OCI-LY7 (cell line): ENCODE measurements around the gene IPO4. TPM values are rescaled to one million over a fixed set of nuclear protein-coding genes. Genes with fewer than 3 reads are reported as not detected.

ENCODE experiments used
- BruUV-seq: library from RNA; stranded (reverse); fragments of 400-500 nt; replicated peaks from 2 replicates; lab custom pipeline; 2021; lab: Mats Ljungman, UMichigan
- CTCF ChIA-PET: fragments of 300-600 bp; sonication (Branson Sonifier 250); formaldehyde crosslinking; loops from one replicate; lab custom pipeline; 2022; ENCODE audit warnings: antibody characterized with exemption; ENCODE audit not compliant: unreplicated experiment; lab: Charles Lee
- POLR2A ChIA-PET: fragments of 300-600 bp; sonication (Branson Sonifier 250); formaldehyde crosslinking; loops from one replicate; lab custom pipeline; 2022; ENCODE audit warnings: antibody characterized with exemption; lab: Charles Lee
- DNase-seq: peaks from one replicate; pipeline ENCODE4 v3.0.0-alpha.2; 2015; ENCODE audit warnings: low spot score
- H2AFZ ChIP-seq: fragments of 200-600 bp; sonication (generic), shearing (Covaris generic); 2 replicates; pipeline ENCODE4 v1.6.1; 2014; ENCODE audit warnings: mild to moderate bottlenecking, antibody characterized with exemption, low read length, moderate library complexity
- H3K27ac ChIP-seq: fragments of 200-600 bp; sonication (generic); 2 replicates; pipeline ENCODE4 v1.5.1; 2014; ENCODE audit warnings: mixed run types, low read depth, mild to moderate bottlenecking, moderate library complexity, low read length, inconsistent platforms; ENCODE audit not compliant: poor library complexity, severe bottlenecking
- H3K36me3 ChIP-seq: fragments of 200-600 bp; sonication (generic); 2 replicates; pipeline ENCODE4 v1.6.1; 2014; ENCODE audit warnings: mild to moderate bottlenecking, antibody characterized with exemption, low read length, moderate library complexity, mixed read lengths; ENCODE audit not compliant: insufficient read depth
- H3K4me1 ChIP-seq: fragments of 200-600 bp; sonication (generic); 2 replicates; pipeline ENCODE4 v1.5.1; 2014; ENCODE audit warnings: mild to moderate bottlenecking, low read length; ENCODE audit not compliant: insufficient read depth, poor library complexity, severe bottlenecking
- H3K4me2 ChIP-seq: fragments of 200-600 bp; sonication (generic); 2 replicates; pipeline ENCODE4 v1.6.1; 2014; ENCODE audit warnings: mild to moderate bottlenecking, low read length
- H3K4me3 ChIP-seq: fragments of 200-600 bp; sonication (generic); 2 replicates; pipeline ENCODE4 v1.5.1; 2014; ENCODE audit warnings: mild to moderate bottlenecking, low read depth, low read length; ENCODE audit not compliant: poor library complexity, severe bottlenecking
- H3K79me2 ChIP-seq: fragments of 200-600 bp; sonication (generic); 2 replicates; pipeline ENCODE4 v1.6.1; 2016; ENCODE audit warnings: low read depth, mild to moderate bottlenecking, low read length, moderate library complexity, mixed read lengths; ENCODE audit not compliant: insufficient read depth
- H3K9me2 ChIP-seq: fragments of 200-600 bp; sonication (generic); 2 replicates; pipeline ENCODE4 v1.6.1; 2016; ENCODE audit warnings: mild to moderate bottlenecking, low read length, mixed read lengths; ENCODE audit not compliant: insufficient read depth
- H3K9me3 ChIP-seq: fragments of 200-600 bp; sonication (generic); 2 replicates; pipeline ENCODE4 v1.6.1; 2014; ENCODE audit warnings: mild to moderate bottlenecking, mixed run types, low read length, mixed read lengths
- H4K20me1 ChIP-seq: fragments of 200-600 bp; sonication (generic); 2 replicates; pipeline ENCODE4 v1.6.1; 2014; ENCODE audit warnings: mild to moderate bottlenecking, antibody characterized with exemption, low read length, moderate library complexity, mixed read lengths; ENCODE audit not compliant: insufficient read depth
- EZH2phosphoT487 ChIP-seq: fragments of 200-600 bp; sonication (generic); IDR thresholded peaks from 2 replicates; pipeline ENCODE4 v1.6.1; 2018; ENCODE audit warnings: low read depth, borderline replicate concordance, mild to moderate bottlenecking, mixed run types, antibody characterized with exemption, low read length, moderate library complexity, mixed read lengths
- intact Hi-C: fragments of 100-400 bp; cut with micrococcal nuclease; formaldehyde crosslinking; loops from one replicate; pipeline ENCODE4 v1.10.0; 2022; ENCODE audit not compliant: unreplicated experiment
- total RNA-seq, 2 experiments: library from RNA; depleted of rRNA in 1 of 2; stranded (reverse); fragments of >200 nt in 1 of 2; shearing (Covaris generic) in 1 of 2; gene quantifications; 2 replicates each; pipeline ENCODE4 v1.2.3, GENCODE V29; 2014 to 2022
- TF ChIP-seq, protein P1 (sequence below): fragments of 200-600 bp; sonication (generic); conservative IDR thresholded peaks from 2 replicates; pipeline ENCODE4 v1.5.1; 2014; ENCODE audit warnings: mild to moderate bottlenecking, antibody characterized with exemption, low read length, moderate library complexity, mixed read lengths

The IPO4 gene
- total RNA-seq, 2 experiments from 2014 or later, result 53.1 to 59.2 TPM

DNA sequence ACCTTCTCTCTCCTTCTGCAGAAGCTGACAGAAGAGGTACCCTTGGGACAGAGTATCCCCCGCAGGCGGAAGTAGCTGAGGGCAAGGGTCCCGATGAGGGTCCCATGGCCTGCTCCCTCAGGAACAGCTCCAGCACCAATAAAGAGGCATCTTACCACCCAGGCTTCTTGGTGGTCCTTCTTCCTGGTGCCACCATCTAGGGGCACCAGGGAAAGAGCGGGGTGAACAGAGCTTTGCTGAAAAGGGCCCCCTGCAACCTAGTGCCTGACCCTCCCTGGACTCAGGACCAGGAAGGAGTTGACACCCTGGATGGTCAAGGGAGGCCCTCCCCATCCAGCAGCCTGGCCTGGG, 28.1 kb downstream of the IPO4 start:
- Histone ChIP-seq H3K36me3 (peaks cover 69% of the 10 kb centered on the region), H3K27ac (peak overlapping the region; percentile 15), H3K4me1 (peaks cover 16% of the 10 kb centered on the region), H4K20me1 (no peaks in the 10 kb centered on the region), H3K4me3 (no peak overlapping the region), H3K9me2 (no peaks in the 10 kb centered on the region), H3K4me2 (no peak overlapping the region), H2AFZ (no peak overlapping the region), H3K9me3 (no peaks in the 10 kb centered on the region), H3K79me2 (peaks cover 7% of the 10 kb centered on the region; the same call in 1 of the 2 replicates)
- no peak for TF ChIP-seq EZH2phosphoT487
- TF ChIP-seq, protein P1, sequence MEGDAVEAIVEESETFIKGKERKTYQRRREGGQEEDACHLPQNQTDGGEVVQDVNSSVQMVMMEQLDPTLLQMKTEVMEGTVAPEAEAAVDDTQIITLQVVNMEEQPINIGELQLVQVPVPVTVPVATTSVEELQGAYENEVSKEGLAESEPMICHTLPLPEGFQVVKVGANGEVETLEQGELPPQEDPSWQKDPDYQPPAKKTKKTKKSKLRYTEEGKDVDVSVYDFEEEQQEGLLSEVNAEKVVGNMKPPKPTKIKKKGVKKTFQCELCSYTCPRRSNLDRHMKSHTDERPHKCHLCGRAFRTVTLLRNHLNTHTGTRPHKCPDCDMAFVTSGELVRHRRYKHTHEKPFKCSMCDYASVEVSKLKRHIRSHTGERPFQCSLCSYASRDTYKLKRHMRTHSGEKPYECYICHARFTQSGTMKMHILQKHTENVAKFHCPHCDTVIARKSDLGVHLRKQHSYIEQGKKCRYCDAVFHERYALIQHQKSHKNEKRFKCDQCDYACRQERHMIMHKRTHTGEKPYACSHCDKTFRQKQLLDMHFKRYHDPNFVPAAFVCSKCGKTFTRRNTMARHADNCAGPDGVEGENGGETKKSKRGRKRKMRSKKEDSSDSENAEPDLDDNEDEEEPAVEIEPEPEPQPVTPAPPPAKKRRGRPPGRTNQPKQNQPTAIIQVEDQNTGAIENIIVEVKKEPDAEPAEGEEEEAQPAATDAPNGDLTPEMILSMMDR, result no peak
- no peak for DNase-seq
- ChIA-PET CTCF (interaction anchor here (1.0 to 2.1 kb wide), 6 partner anchors 12 to 66 kb away, joined by 3 to 8 read pairs (median 4); partner anchors contain the start of genes CHMP4A, DCAF11, EMC9 and NRL), POLR2A (interaction anchor here (0.9 to 2.7 kb wide), 6 partner anchors 12 to 71 kb away, joined by 3 to 15 read pairs (median 3); partner anchors contain the start of genes DCAF11, IPO4, PSME2 and RNF31)
- intact Hi-C loops, result loop anchor here (2.0 kb wide), 1 partner anchor 28 kb away; the partner anchor contains the start of gene IPO4
- BruUV-seq, result no TSS peak

DNA sequence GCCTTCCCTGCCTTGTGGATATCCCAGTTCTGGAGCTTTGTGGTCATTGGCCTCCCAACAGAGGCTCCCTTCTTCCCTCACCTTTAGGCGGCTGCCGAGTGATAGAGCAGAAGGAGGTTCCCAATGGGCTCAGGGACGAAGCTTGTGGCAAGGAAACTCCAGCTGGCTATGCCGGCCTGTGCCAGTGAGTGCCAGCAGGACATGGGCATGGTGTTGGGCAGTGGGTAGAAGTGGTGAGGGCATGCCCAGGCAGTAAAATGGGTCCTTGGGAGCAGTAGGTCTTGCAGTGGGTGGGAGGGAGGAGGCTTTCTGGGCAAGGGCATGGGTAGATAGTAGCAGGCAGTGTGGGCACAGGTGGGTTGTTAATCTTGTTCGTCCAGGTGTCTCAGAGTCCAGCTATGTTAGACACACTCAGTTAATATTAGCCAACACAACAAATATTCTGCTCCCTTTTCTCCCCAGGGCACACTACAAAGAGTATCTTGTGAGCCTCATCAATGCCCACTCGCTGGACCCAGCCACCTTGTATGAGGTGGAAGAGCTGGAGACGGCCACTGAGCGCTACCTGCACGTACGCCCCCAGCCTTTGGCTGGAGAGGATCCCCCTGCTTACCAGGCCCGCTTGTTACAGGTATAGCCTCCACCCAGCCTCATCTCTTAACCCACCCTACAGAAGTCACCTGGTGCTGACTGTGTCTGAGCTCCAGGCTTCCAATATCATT, 28.7 kb downstream of the IPO4 start:
- TF ChIP-seq, protein P1, result no peak
- no peak for TF ChIP-seq EZH2phosphoT487
- no peak overlapping the region for H3K27ac ChIP-seq
- H4K20me1 ChIP-seq, result no peaks in the 10 kb centered on the region
- H2AFZ ChIP-seq, result no peak overlapping the region
- DNase-seq, result no peak
- H3K9me2 ChIP-seq, result no peaks in the 10 kb centered on the region
- H3K4me2 ChIP-seq, result no peak overlapping the region
- H3K79me2 ChIP-seq, result peaks cover 7% of the 10 kb centered on the region; the same call in 1 of the 2 replicates
- H3K4me3 ChIP-seq, result no peak overlapping the region
- no TSS peak for BruUV-seq
- CTCF ChIA-PET, result interaction anchor here (2.1 kb wide), 1 partner anchor 52 kb away, joined by 8 read pairs; no protein-coding TSS in a partner anchor
- H3K9me3 ChIP-seq, result no peaks in the 10 kb centered on the region
- peaks cover 69% of the 10 kb centered on the region for H3K36me3 ChIP-seq
- POLR2A ChIA-PET, result interaction anchor here (0.7 to 2.7 kb wide), 3 partner anchors 11 to 597 kb away, joined by 3 to 15 read pairs (median 4); partner anchors contain the start of genes PSME2 and RNF31
- intact Hi-C loops, result loop anchor here (2.0 kb wide), 1 partner anchor 29 kb away; the partner anchor contains the start of gene IPO4
- H3K4me1 ChIP-seq, result peaks cover 16% of the 10 kb centered on the region
